ENCODE measurements around the gene MRE11.

GRCh38 chr11:94472916-94473799 is 20.5 kb downstream of the MRE11 start:
- TF ChIP-seq YY1 (IDR thresholded peaks at IDR 0.05; ENCODE audit: insufficient read depth, insufficient read length) (no peak), ZNF274 (IDR thresholded peaks at IDR 0.05; ENCODE audit: low read depth, low read length) (no peak)

Measured in NT2/D1 (cell line).